Right atrium auricular region (tissue), 2 donors: ENCODE measurements around the gene TENM4. TPM values are rescaled to one million over a fixed set of nuclear protein-coding genes. Genes with fewer than 3 reads are reported as not detected.

Experiments used
- DNase-seq: peaks from one replicate; pipeline ENCODE4 v3.0.0-alpha.2; 2019; ENCODE audit warnings: low spot score
- H3K27ac ChIP-seq, 2 donors: fragments of 200-600 bp; sonication (generic); 1 replicate in 1 of 2; 2 replicates in 1 of 2; pipeline ENCODE4 v1.5.1; 2016 to 2019
- H3K27me3 ChIP-seq, 2 donors: fragments of 200-600 bp; sonication (generic); one replicate each; pipeline versions ENCODE4 v1.5.1 to v1.6.0; 2017 to 2019
- H3K36me3 ChIP-seq: fragments of 200-600 bp; sonication (generic); one replicate; pipeline ENCODE4 v1.5.1; 2016
- H3K4me1 ChIP-seq, 2 donors: fragments of 200-600 bp; sonication (generic); one replicate each; pipeline versions ENCODE4 v1.5.1 to v1.6.0; 2017 to 2019
- H3K4me3 ChIP-seq, 2 donors: fragments of 200-600 bp; sonication (generic); 1 replicate in 1 of 2; 2 replicates in 1 of 2; pipeline ENCODE4 v1.5.1; 2017 to 2019; ENCODE audit warnings: mild to moderate bottlenecking in 1 of 2, moderate library complexity in 1 of 2
- H3K9me3 ChIP-seq, 2 donors: fragments of 200-600 bp; sonication (generic); one replicate each; pipeline ENCODE4 v1.5.1; 2019
- total RNA-seq, 2 donors: library from RNA; depleted of rRNA; stranded (reverse); fragments of >200 nt; gene quantifications; one replicate each; pipeline ENCODE4 v1.1.0, GENCODE V29; 2016
- TF ChIP-seq, protein P1 (sequence below), 2 donors: fragments of 200-600 bp; sonication (generic); IDR thresholded peaks; one replicate each; pipeline ENCODE4 v1.5.1; 2019; ENCODE audit warnings: antibody characterized with exemption in 2 of 2

Gene TENM4
- total RNA-seq, 2 donors from 2014 or later, result 0.30 to 0.98 TPM

- H3K4me3 ChIP-seq, result no peak overlapping the region
- peaks cover 0 to 12% of the 10 kb centered on the region in 2 donors for H3K9me3 ChIP-seq
- H3K36me3 ChIP-seq, result no peaks in the 10 kb centered on the region
- no peak overlapping the region for H3K27ac ChIP-seq
- TF ChIP-seq, protein P1, sequence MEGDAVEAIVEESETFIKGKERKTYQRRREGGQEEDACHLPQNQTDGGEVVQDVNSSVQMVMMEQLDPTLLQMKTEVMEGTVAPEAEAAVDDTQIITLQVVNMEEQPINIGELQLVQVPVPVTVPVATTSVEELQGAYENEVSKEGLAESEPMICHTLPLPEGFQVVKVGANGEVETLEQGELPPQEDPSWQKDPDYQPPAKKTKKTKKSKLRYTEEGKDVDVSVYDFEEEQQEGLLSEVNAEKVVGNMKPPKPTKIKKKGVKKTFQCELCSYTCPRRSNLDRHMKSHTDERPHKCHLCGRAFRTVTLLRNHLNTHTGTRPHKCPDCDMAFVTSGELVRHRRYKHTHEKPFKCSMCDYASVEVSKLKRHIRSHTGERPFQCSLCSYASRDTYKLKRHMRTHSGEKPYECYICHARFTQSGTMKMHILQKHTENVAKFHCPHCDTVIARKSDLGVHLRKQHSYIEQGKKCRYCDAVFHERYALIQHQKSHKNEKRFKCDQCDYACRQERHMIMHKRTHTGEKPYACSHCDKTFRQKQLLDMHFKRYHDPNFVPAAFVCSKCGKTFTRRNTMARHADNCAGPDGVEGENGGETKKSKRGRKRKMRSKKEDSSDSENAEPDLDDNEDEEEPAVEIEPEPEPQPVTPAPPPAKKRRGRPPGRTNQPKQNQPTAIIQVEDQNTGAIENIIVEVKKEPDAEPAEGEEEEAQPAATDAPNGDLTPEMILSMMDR (IDR thresholded peaks at IDR 0.05), result no peak
- no peak for DNase-seq
- H3K27me3 ChIP-seq, result no peaks in the 10 kb centered on the region
- H3K4me1 ChIP-seq, result no peaks in the 10 kb centered on the region
Observed at GRCh38 chr11:79139900-79140299, 300.9 kb downstream of the TENM4 start.

DNA sequence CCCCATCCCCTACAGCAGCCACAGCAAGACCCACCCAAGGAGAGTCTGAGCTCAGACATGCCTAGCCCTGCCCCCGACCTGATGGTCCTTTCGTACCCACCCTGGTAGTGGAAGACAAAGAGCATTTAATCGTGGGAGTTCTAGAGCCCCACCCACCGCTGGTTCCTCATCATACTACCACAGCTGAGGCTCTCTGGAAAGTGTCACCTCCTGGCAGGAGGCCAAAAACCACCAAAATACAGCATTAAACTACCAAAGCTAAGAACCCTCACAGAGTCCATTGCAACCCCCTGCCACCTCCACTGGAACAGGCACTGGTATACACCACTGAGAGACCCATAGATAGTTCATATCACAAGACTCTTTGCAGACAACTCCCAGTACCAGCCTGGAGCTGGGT is 311.1 kb downstream of the TENM4 start:
- Histone ChIP-seq H3K36me3 (no peaks in the 10 kb centered on the region), H3K4me3 (no peak overlapping the region)
- TF ChIP-seq, protein P1 (IDR thresholded peaks at IDR 0.05), result no peak

GRCh38 chr11:79128291-79128690 is 312.5 kb downstream of the TENM4 start:
- peaks cover 4 to 39% of the 10 kb centered on the region in 2 donors for H3K9me3 ChIP-seq
- DNase-seq, result no peak
- TF ChIP-seq, protein P1 (IDR thresholded peaks at IDR 0.05), result no peak
- H3K27me3 ChIP-seq, result no peaks in the 10 kb centered on the region
- no peaks in the 10 kb centered on the region for H3K4me1 ChIP-seq
- no peak overlapping the region for H3K27ac ChIP-seq
- no peak overlapping the region for H3K4me3 ChIP-seq
- H3K36me3 ChIP-seq, result no peaks in the 10 kb centered on the region

More for the DNA sequence above, 311.1 kb downstream of the TENM4 start:
- Histone ChIP-seq H3K27ac (no peak overlapping the region), H3K9me3 (peaks cover 4 to 39% of the 10 kb centered on the region in 2 donors), H3K4me1 (no peaks in the 10 kb centered on the region), H3K27me3 (no peaks in the 10 kb centered on the region)
- no peak for DNase-seq

DNA sequence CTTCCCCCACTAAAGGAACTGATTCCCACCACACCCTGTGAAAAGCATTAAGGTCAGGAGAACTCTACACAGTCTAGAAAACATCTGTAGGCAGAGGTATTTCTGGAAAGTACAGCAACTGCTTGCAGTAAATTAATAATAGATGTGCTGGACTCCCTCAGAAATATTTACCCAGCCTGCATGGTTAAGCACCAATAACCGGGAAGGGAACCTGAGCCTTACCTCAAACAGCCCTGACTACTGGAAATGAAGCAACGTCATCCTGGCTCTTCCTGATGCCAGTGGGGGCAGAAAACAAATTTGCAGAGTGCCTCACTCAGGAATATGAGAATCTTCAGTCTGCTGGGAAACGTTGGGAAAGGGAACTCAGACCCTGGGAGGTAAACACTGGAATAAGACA is 318.1 kb downstream of the TENM4 start:
- TF ChIP-seq, protein P1 (IDR thresholded peaks at IDR 0.05), result no peak
- Histone ChIP-seq H3K27me3 (no peaks in the 10 kb centered on the region), H3K27ac (no peak overlapping the region), H3K4me3 (no peak overlapping the region), H3K36me3 (no peaks in the 10 kb centered on the region), H3K9me3 (peaks cover 4 to 21% of the 10 kb centered on the region in 2 donors), H3K4me1 (no peaks in the 10 kb centered on the region)
- no peak for DNase-seq

- TF ChIP-seq, protein P1 (IDR thresholded peaks at IDR 0.05), result no peak
- Histone ChIP-seq H3K36me3 (no peaks in the 10 kb centered on the region), H3K27ac (no peak overlapping the region), H3K9me3 (peaks cover 1 to 10% of the 10 kb centered on the region in 2 donors), H3K4me3 (no peak overlapping the region), H3K4me1 (no peaks in the 10 kb centered on the region), H3K27me3 (no peaks in the 10 kb centered on the region)
- DNase-seq, result no peak
Observed at GRCh38 chr11:79121351-79121750, 319.5 kb downstream of the TENM4 start.
